ENCODE results near the gene PGAM1.

Gene PGAM1

GRCh38 chr10:97481071-97481470 is 55.1 kb downstream of the PGAM1 start:
- Histone ChIP-seq H3K4me1 (ENCODE audit: insufficient read depth, poor library complexity, severe bottlenecking) (peaks cover 41% of the 10 kb centered on the region), H3K36me3 (ENCODE audit: low read depth) (peaks cover 93% of the 10 kb centered on the region), H3K27me3 (ENCODE audit: insufficient read depth, poor library complexity, severe bottlenecking) (no peaks in the 10 kb centered on the region), H3K4me3 (ENCODE audit: severe bottlenecking) (no peak overlapping the region), H3K27ac (ENCODE audit: poor library complexity, severe bottlenecking) (peak overlapping the region; percentile 79), H3K9me3 (ENCODE audit: severe bottlenecking) (no peaks in the 10 kb centered on the region)
- peak; percentile 86 for ATAC-seq (ENCODE audit: low read depth)
- TF ChIP-seq, protein P1, sequence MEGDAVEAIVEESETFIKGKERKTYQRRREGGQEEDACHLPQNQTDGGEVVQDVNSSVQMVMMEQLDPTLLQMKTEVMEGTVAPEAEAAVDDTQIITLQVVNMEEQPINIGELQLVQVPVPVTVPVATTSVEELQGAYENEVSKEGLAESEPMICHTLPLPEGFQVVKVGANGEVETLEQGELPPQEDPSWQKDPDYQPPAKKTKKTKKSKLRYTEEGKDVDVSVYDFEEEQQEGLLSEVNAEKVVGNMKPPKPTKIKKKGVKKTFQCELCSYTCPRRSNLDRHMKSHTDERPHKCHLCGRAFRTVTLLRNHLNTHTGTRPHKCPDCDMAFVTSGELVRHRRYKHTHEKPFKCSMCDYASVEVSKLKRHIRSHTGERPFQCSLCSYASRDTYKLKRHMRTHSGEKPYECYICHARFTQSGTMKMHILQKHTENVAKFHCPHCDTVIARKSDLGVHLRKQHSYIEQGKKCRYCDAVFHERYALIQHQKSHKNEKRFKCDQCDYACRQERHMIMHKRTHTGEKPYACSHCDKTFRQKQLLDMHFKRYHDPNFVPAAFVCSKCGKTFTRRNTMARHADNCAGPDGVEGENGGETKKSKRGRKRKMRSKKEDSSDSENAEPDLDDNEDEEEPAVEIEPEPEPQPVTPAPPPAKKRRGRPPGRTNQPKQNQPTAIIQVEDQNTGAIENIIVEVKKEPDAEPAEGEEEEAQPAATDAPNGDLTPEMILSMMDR (IDR thresholded peaks at IDR 0.05; ENCODE audit: poor library complexity, severe bottlenecking): no peak
- no peak for DNase-seq (ENCODE audit: low spot score)

- TF ChIP-seq, protein P1 (IDR thresholded peaks at IDR 0.05; ENCODE audit: poor library complexity, severe bottlenecking): no peak
- peaks cover 41% of the 10 kb centered on the region for H3K4me1 ChIP-seq (ENCODE audit: insufficient read depth, poor library complexity, severe bottlenecking)
- no peak overlapping the region for H3K4me3 ChIP-seq (ENCODE audit: severe bottlenecking)
- no peaks in the 10 kb centered on the region for H3K9me3 ChIP-seq (ENCODE audit: severe bottlenecking)
- H3K27me3 ChIP-seq (ENCODE audit: insufficient read depth, poor library complexity, severe bottlenecking): no peaks in the 10 kb centered on the region
- no peak for ATAC-seq (ENCODE audit: low read depth)
- peak overlapping the region; percentile 79 for H3K27ac ChIP-seq (ENCODE audit: poor library complexity, severe bottlenecking)
- H3K36me3 ChIP-seq (ENCODE audit: low read depth): peaks cover 82% of the 10 kb centered on the region
- DNase-seq (ENCODE audit: low spot score): no peak
These were observed 56.4 kb downstream of the PGAM1 start for GRCh38 chr10:97482381-97482780.
